SK-N-SH (cell line): ENCODE results near the gene COL4A2. TPM values are rescaled to one million over a fixed set of nuclear protein-coding genes. Genes with fewer than 3 reads are reported as not detected.

ENCODE experiments used
- CTCF ChIA-PET: fragments of 300-600, 350-600 bp; formaldehyde crosslinking; extraction: SDS; loops from one replicate; lab custom pipeline; 2021; lab: Yijun Ruan, JAX
- POLR2A ChIA-PET: fragments of 350-600 bp; sonication (Branson Sonifier 250); formaldehyde crosslinking; extraction: SDS; loops from one replicate; lab custom pipeline; 2020; ENCODE audit warnings: antibody characterized with exemption, inconsistent platforms; lab: Yijun Ruan, JAX
- DNase-seq: peaks from one replicate; pipeline ENCODE4 v3.0.0; 2012
- H2AFZ ChIP-seq: fragments of 200-600 bp; sonication (generic); 2 replicates; pipeline ENCODE4 v1.8.1; 2016; ENCODE audit warnings: antibody characterized with exemption, mild to moderate bottlenecking, low read depth
- H3F3A ChIP-seq: fragments of 200-600 bp; sonication (generic); replicated peaks from 2 replicates; pipeline ENCODE3; 2016; ENCODE audit warnings: antibody characterized with exemption, mild to moderate bottlenecking; ENCODE audit not compliant: insufficient read depth
- H3K27ac ChIP-seq, 2 experiments: fragments of 200-500 bp in 1 of 2; fragments of 200-600 bp in 1 of 2; sonication (Bioruptor generic) in 1 of 2; sonication (generic), shearing (Covaris generic) in 1 of 2; 2 replicates each; pipeline versions ENCODE4 v1.5.1 to v1.6.1; 2014 to 2016; ENCODE audit warnings: low read depth in 2 of 2, inconsistent platforms in 1 of 2, low read length in 1 of 2, mild to moderate bottlenecking in 1 of 2, mixed read lengths in 1 of 2
- H3K27me3 ChIP-seq: fragments of 200-600 bp; sonication (generic), shearing (Covaris generic); 2 replicates; pipeline ENCODE4 v1.6.1; 2016; ENCODE audit warnings: mixed run types; ENCODE audit not compliant: insufficient read depth
- H3K36me3 ChIP-seq, 2 experiments: fragments of 200-500 bp in 1 of 2; fragments of 200-600 bp in 1 of 2; sonication (Bioruptor generic) in 1 of 2; sonication (generic) in 1 of 2; replicated peaks in 1 of 2; 2 replicates each; pipeline versions ENCODE3 to v1.5.1; 2014 to 2016; ENCODE audit warnings: low read length in 1 of 2, mild to moderate bottlenecking in 1 of 2; ENCODE audit not compliant: insufficient read depth in 2 of 2, control insufficient read depth in 1 of 2
- H3K4me1 ChIP-seq, 2 experiments: fragments of 200-500 bp in 1 of 2; fragments of 200-600 bp in 1 of 2; sonication (Bioruptor generic) in 1 of 2; sonication (generic), shearing (Covaris generic) in 1 of 2; 2 replicates each; pipeline versions ENCODE4 v1.5.1 to v1.6.1; 2014 to 2016; ENCODE audit warnings: low read depth in 1 of 2, low read length in 1 of 2, mixed run types in 1 of 2; ENCODE audit not compliant: insufficient read depth in 2 of 2, control insufficient read depth in 1 of 2
- H3K4me2 ChIP-seq: fragments of 200-600 bp; sonication (generic), shearing (Covaris generic); 2 replicates; pipeline ENCODE4 v1.6.1; 2017; ENCODE audit warnings: mixed run types
- H3K4me3 ChIP-seq, 2 experiments: fragments of 200-500 bp in 1 of 2; fragments of 200-600 bp in 1 of 2; sonication (Bioruptor generic) in 1 of 2; sonication (generic), shearing (Covaris generic) in 1 of 2; 2 replicates each; pipeline versions ENCODE4 v1.5.1 to v1.8.1; 2014 to 2016; ENCODE audit warnings: low read depth in 2 of 2, inconsistent platforms in 1 of 2, low read length in 1 of 2, mild to moderate bottlenecking in 1 of 2, mixed read lengths in 1 of 2, moderate library complexity in 1 of 2
- H3K79me2 ChIP-seq: fragments of 200-600 bp; sonication (generic); 2 replicates; pipeline ENCODE4 v1.8.1; 2017; ENCODE audit warnings: mild to moderate bottlenecking; ENCODE audit not compliant: insufficient read depth
- H3K9ac ChIP-seq: fragments of 200-600 bp; sonication (generic); 2 replicates; pipeline ENCODE4 v1.6.1; 2017; ENCODE audit warnings: mixed run types
- H3K9me2 ChIP-seq: fragments of 200-600 bp; sonication (generic); 2 replicates; pipeline ENCODE4 v1.6.1; 2017; ENCODE audit warnings: mixed run types
- H3K9me3 ChIP-seq: fragments of 200-600 bp; sonication (generic); 2 replicates; pipeline ENCODE4 v1.6.1; 2017; ENCODE audit warnings: mixed run types, mild to moderate bottlenecking, moderate library complexity
- H4K20me1 ChIP-seq: fragments of 200-600 bp; sonication (generic); 2 replicates; pipeline ENCODE4 v1.6.1; 2017; ENCODE audit warnings: mild to moderate bottlenecking, mixed run types; ENCODE audit not compliant: insufficient read depth
- CHD2 ChIP-seq: fragments of 150-350 bp; IDR thresholded peaks from 2 replicates; pipeline ENCODE4 v1.6.1; 2018; ENCODE audit warnings: low read length; ENCODE audit not compliant: partially characterized antibody
- ELF1 ChIP-seq: IDR thresholded peaks from 2 replicates; pipeline ENCODE4 v1.4.0; 2012
- EP300 ChIP-seq, 2 experiments: IDR thresholded peaks; 2 replicates each; pipeline versions ENCODE4 v1.4.0 to v1.6.1; 2012; ENCODE audit warnings: borderline replicate concordance in 1 of 2, low read depth in 1 of 2, low read length in 1 of 2
- FOSL2 ChIP-seq: IDR thresholded peaks from 2 replicates; pipeline ENCODE4 v1.4.0; 2012; ENCODE audit warnings: low read depth, mild to moderate bottlenecking, moderate library complexity, borderline replicate concordance
- FOXJ3 ChIP-seq: sonication (generic); formaldehyde crosslinking; IDR thresholded peaks from 2 replicates; pipeline ENCODE4 v1.5.1; 2020; ENCODE audit warnings: mild to moderate bottlenecking, missing genetic modification reagents
- FOXM1 ChIP-seq: IDR thresholded peaks from 2 replicates; pipeline ENCODE4 v1.4.0; 2012; ENCODE audit warnings: low read depth, mild to moderate bottlenecking
- GABPA ChIP-seq: IDR thresholded peaks from 2 replicates; pipeline ENCODE4 v1.4.0; 2012; ENCODE audit warnings: low read depth, mild to moderate bottlenecking
- GATA2 ChIP-seq: sonication (generic); formaldehyde crosslinking; IDR thresholded peaks from 2 replicates; pipeline ENCODE4 v1.5.0; 2020; ENCODE audit warnings: mild to moderate bottlenecking, missing genetic modification reagents
- JUND ChIP-seq: IDR thresholded peaks from 2 replicates; pipeline ENCODE4 v1.4.0; 2012
- MAX ChIP-seq: IDR thresholded peaks from 2 replicates; pipeline ENCODE4 v1.4.0; 2012; ENCODE audit warnings: low read depth
- MXI1 ChIP-seq: IDR thresholded peaks from 2 replicates; pipeline ENCODE4 v1.6.1; 2012; ENCODE audit warnings: mild to moderate bottlenecking, low read depth, low read length, improper control_type of control experiment
- RAD21 ChIP-seq: IDR thresholded peaks from 2 replicates; pipeline ENCODE4 v1.6.1; 2012; ENCODE audit warnings: mild to moderate bottlenecking, low read length
- RCOR1 ChIP-seq: fragments of 150-350 bp; IDR thresholded peaks from 2 replicates; pipeline ENCODE4 v1.6.1; 2017; ENCODE audit warnings: antibody characterized with exemption, low read length
- SMC3 ChIP-seq: IDR thresholded peaks from 2 replicates; pipeline ENCODE4 v1.6.1; 2012; ENCODE audit warnings: low read depth, low read length, improper control_type of control experiment
- USF1 ChIP-seq: IDR thresholded peaks from 2 replicates; pipeline ENCODE4 v1.4.0; 2012; ENCODE audit warnings: low read depth, borderline replicate concordance
- USF2 ChIP-seq: fragments of 150-350 bp; IDR thresholded peaks from 2 replicates; pipeline ENCODE4 v1.6.1; 2017; ENCODE audit warnings: antibody characterized with exemption, low read length, low read depth, borderline replicate concordance
- YY1 ChIP-seq: IDR thresholded peaks from 2 replicates; pipeline ENCODE4 v1.4.0; 2012; ENCODE audit warnings: low read depth, mild to moderate bottlenecking
- WGBS: methylation state at CpG from one replicate; pipeline ENCODE4 v1.1.6; 2017; ENCODE audit warnings: low lambda C conversion rate; 5-methylcytosine and 5-hydroxymethylcytosine counted together
- polyA plus RNA-seq, 3 experiments: library from polyadenylated mRNA; depleted of rRNA; stranded (reverse); fragments of >200 nt; gene quantifications; 2 replicates each; pipeline ENCODE4 v1.2.3, GENCODE V29; 2012

COL4A2 gene
- polyA plus RNA-seq, 1 of the 3 experiments (the other 2 are of a cell fraction), result 137 TPM

- peak; percentile 73 to 93 for TF ChIP-seq EP300 (IDR thresholded peaks at IDR 0.05; ENCODE audit: borderline replicate concordance in 1 of 2, low read depth in 1 of 2, low read length in 1 of 2)
- TF ChIP-seq RCOR1, result peak; percentile 81
- TF ChIP-seq MAX, result no peak
- no peak; the same call in 1 of the 2 replicates for TF ChIP-seq RAD21
- TF ChIP-seq FOXM1, result no peak
- no peak for TF ChIP-seq USF2
- no peak for TF ChIP-seq FOXJ3
- TF ChIP-seq GABPA, result no peak
- peak; percentile 84 for TF ChIP-seq GATA2 (CRISPR knock-in tag)
- TF ChIP-seq CHD2, result peak; percentile 77
- no peak for TF ChIP-seq YY1
- TF ChIP-seq SMC3, result no peak
Measured at GRCh38 chr13:110392510-110393240, 85.6 kb downstream of the COL4A2 start (continued).

- TF ChIP-seq GABPA (no peak), ELF1 (no peak), GATA2 (CRISPR knock-in tag) (no peak), FOSL2 (no peak), USF1 (no peak), MXI1 (no peak), JUND (no peak), RCOR1 (no peak)
- no peak overlapping the region for H3K9ac ChIP-seq
- H3K79me2 ChIP-seq, result peaks cover 61% of the 10 kb centered on the region
- WGBS, result 96% methylated on average over 4 of the region's 4 CpGs
- H3F3A ChIP-seq, result peaks cover 53% of the 10 kb centered on the region
- DNase-seq, result no peak
- no peaks in the 10 kb centered on the region for H4K20me1 ChIP-seq
- no peak overlapping the region for H3K4me3 ChIP-seq
- no peaks in the 10 kb centered on the region for H3K9me2 ChIP-seq
- H3K4me1 ChIP-seq, result peaks cover 25 to 36% of the 10 kb centered on the region in 2 experiments
- H2AFZ ChIP-seq, result no peak overlapping the region
- peaks cover 0 to 26% of the 10 kb centered on the region in 2 experiments for H3K36me3 ChIP-seq
- CTCF ChIA-PET, result interaction anchor here (0.9 to 2.1 kb wide), 3 partner anchors 38 to 146 kb away, joined by 3 to 5 read pairs (median 3); no protein-coding TSS in a partner anchor
- no peak overlapping the region for H3K4me2 ChIP-seq
- no peaks in the 10 kb centered on the region for H3K27me3 ChIP-seq
- no peaks in the 10 kb centered on the region for H3K9me3 ChIP-seq
- POLR2A ChIA-PET, result no interaction called here
- no peak overlapping the region; a peak in 1 of 4 replicates for H3K27ac ChIP-seq
Measured at GRCh38 chr13:110393761-110394160, 86.7 kb downstream of the COL4A2 start.
